SK-MEL-5 (cell line): ENCODE results near the gene BRD1. TPM values are rescaled to one million over a fixed set of nuclear protein-coding genes. Genes with fewer than 3 reads are reported as not detected.

Experiments used
- DNase-seq: peaks from one replicate; pipeline ENCODE4 v3.0.0-alpha.2; 2016; ENCODE audit warnings: low read depth, low spot score
- in situ Hi-C: cut with HindIII; loops from 2 replicates; pipeline ENCODE4 v1.10.0; 2016; ENCODE audit warnings: low sequenced_read_pairs, high pct_unique_total_duplicates, low pct_unique_long_range_greater_than_20kb
- total RNA-seq: library from RNA; depleted of rRNA; stranded (reverse); fragments of >200 nt; shearing (Covaris generic); gene quantifications from 2 replicates; pipeline ENCODE4 v1.2.3, GENCODE V29; 2014

BRD1 gene
- total RNA-seq, 1 experiment from 2014 or later = 16.2 TPM

GRCh38 chr22:49753276-49753890 is 74.3 kb downstream of the BRD1 start:
- in situ Hi-C loops = no loop called here

GRCh38 chr22:49752598-49753091 is 75.0 kb downstream of the BRD1 start:
- in situ Hi-C loops = no loop called here
- no peak for DNase-seq

More at GRCh38 chr22:49753276-49753890, 74.3 kb downstream of the BRD1 start:
- no peak for DNase-seq

- DNase-seq = no peak
- in situ Hi-C loops = no loop called here
Observed at GRCh38 chr22:49751966-49752597, 75.6 kb downstream of the BRD1 start.

- DNase-seq = no peak
- in situ Hi-C loops = no loop called here
Observed at GRCh38 chr22:49751318-49751965, 76.2 kb downstream of the BRD1 start.

- no peak for DNase-seq
- in situ Hi-C loops = no loop called here
Observed at GRCh38 chr22:49749885-49750510, 77.7 kb downstream of the BRD1 start.

- in situ Hi-C loops = no loop called here
- no peak for DNase-seq
Observed at GRCh38 chr22:49749227-49749626, 78.4 kb downstream of the BRD1 start.

GRCh38 chr22:49748514-49748913 is 79.2 kb downstream of the BRD1 start:
- no peak for DNase-seq
- in situ Hi-C loops = no loop called here

- in situ Hi-C loops = no loop called here
- no peak for DNase-seq
Observed at GRCh38 chr22:49747716-49748115, 80.0 kb downstream of the BRD1 start.

GRCh38 chr22:49747130-49747529 is 80.5 kb downstream of the BRD1 start:
- in situ Hi-C loops = no loop called here
- DNase-seq = no peak

GRCh38 chr22:49746065-49746464 is 81.6 kb downstream of the BRD1 start:
- in situ Hi-C loops = no loop called here
- no peak for DNase-seq

GRCh38 chr22:49740242-49740641 is 87.4 kb downstream of the BRD1 start:
- in situ Hi-C loops = no loop called here
- no peak for DNase-seq

- no peak for DNase-seq
- in situ Hi-C loops = no loop called here
Observed at GRCh38 chr22:49739138-49739537, 88.5 kb downstream of the BRD1 start.

GRCh38 chr22:49738566-49738965 is 89.1 kb downstream of the BRD1 start:
- in situ Hi-C loops = no loop called here
- no peak for DNase-seq

- no peak for DNase-seq
- in situ Hi-C loops = no loop called here
Observed at GRCh38 chr22:49738006-49738405, 89.7 kb downstream of the BRD1 start.

GRCh38 chr22:49737101-49737551 is 90.5 kb downstream of the BRD1 start:
- in situ Hi-C loops = no loop called here
- no peak for DNase-seq

GRCh38 chr22:49736538-49736937 is 91.1 kb downstream of the BRD1 start:
- no peak for DNase-seq

GRCh38 chr22:49735901-49736421 is 91.7 kb downstream of the BRD1 start:
- DNase-seq = no peak
- in situ Hi-C loops = no loop called here

More at GRCh38 chr22:49736538-49736937, 91.1 kb downstream of the BRD1 start:
- in situ Hi-C loops = no loop called here

GRCh38 chr22:49735411-49735900 is 92.2 kb downstream of the BRD1 start:
- in situ Hi-C loops = no loop called here
- no peak for DNase-seq
